Kidney epithelial cell (primary cell): Measurements from ENCODE around the gene BPIFB3. TPM values are rescaled to one million over a fixed set of nuclear protein-coding genes. Genes with fewer than 3 reads are reported as not detected.
A peak's percentile ranks its signal among the peaks of the same experiment; 100 is the strongest.

Source experiments
- DNase-seq: peaks from one replicate; pipeline ENCODE4 v3.0.0-alpha.2; 2010; ENCODE audit warnings: low read depth
- H3K27me3 ChIP-seq: 2 replicates; pipeline ENCODE4 v1.6.0; 2011; ENCODE audit warnings: low read length; ENCODE audit not compliant: control insufficient read depth, insufficient read depth
- H3K36me3 ChIP-seq: 2 replicates; pipeline ENCODE4 v1.5.1; 2011; ENCODE audit warnings: low read length; ENCODE audit not compliant: control insufficient read depth, insufficient read depth
- H3K4me3 ChIP-seq: 2 replicates; pipeline ENCODE4 v1.5.1; 2011; ENCODE audit warnings: low read depth, mild to moderate bottlenecking, control low read depth, low read length
- total RNA-seq: library from RNA; depleted of rRNA; stranded (reverse); fragments of >200 nt; gene quantifications from 2 replicates; pipeline ENCODE4 v1.2.3, GENCODE V29; 2015
- TF ChIP-seq, protein P1 (sequence below): IDR thresholded peaks from 2 replicates; pipeline ENCODE4 v1.5.1; 2011; ENCODE audit warnings: mild to moderate bottlenecking, moderate library complexity, low read length, control low read depth, inconsistent platforms; ENCODE audit not compliant: insufficient read depth, poor library complexity, severe bottlenecking

BPIFB3 gene, protein sequence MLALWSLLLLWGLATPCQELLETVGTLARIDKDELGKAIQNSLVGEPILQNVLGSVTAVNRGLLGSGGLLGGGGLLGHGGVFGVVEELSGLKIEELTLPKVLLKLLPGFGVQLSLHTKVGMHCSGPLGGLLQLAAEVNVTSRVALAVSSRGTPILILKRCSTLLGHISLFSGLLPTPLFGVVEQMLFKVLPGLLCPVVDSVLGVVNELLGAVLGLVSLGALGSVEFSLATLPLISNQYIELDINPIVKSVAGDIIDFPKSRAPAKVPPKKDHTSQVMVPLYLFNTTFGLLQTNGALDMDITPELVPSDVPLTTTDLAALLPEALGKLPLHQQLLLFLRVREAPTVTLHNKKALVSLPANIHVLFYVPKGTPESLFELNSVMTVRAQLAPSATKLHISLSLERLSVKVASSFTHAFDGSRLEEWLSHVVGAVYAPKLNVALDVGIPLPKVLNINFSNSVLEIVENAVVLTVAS
- total RNA-seq: not detected in 2 replicates

DNA sequence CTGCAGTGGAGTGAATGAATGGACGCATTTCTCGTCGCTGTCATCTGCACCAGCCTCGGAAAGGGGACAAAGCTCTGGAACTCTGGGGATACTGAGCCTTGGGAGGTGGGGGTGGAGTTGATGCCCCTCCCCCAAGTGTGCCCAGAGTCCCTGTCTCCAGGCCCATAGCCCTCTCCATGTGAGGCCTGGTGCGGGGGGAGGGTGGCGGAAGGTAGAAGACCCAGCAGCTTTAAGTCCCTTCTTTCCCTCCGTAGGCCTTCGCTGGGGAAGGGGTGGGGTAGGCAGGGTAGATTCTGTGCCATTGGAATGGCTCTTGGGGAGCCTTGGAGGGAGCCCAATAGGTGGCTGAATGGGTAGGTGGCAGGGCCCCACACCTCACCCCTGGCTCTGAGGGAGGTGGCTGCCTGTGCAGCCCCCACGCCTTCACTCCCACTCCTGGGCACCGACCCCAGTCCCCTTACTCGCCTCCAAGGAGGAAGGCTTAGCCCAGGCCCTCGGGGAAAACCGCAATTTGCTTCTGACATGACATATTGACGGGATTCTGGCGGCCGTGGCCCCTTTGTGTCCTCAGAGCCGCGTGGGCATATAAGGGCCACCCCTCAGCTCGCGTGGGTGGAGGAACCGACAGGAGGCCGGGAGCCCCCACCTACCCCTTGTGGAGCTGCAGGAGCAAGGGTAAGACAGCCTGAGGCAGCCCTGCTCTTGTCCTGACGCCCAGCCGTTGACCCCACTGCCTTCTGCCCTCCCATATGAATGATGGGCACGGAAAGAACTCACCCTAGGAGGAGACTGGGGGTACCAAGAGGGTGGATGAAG is at the start of gene BPIFB3:
TSS of gene BPIFB3 (plus strand) at position 613 of the 816 bp plus-strand sequence. CDS start 1,533 bp downstream, outside the sequence.
- Histone ChIP-seq H3K36me3 (no peaks in the 10 kb centered on the region), H3K4me3 (no peak within 1 kb of the TSS), H3K27me3 (no peaks in the 10 kb centered on the region)
- TF ChIP-seq, protein P1, sequence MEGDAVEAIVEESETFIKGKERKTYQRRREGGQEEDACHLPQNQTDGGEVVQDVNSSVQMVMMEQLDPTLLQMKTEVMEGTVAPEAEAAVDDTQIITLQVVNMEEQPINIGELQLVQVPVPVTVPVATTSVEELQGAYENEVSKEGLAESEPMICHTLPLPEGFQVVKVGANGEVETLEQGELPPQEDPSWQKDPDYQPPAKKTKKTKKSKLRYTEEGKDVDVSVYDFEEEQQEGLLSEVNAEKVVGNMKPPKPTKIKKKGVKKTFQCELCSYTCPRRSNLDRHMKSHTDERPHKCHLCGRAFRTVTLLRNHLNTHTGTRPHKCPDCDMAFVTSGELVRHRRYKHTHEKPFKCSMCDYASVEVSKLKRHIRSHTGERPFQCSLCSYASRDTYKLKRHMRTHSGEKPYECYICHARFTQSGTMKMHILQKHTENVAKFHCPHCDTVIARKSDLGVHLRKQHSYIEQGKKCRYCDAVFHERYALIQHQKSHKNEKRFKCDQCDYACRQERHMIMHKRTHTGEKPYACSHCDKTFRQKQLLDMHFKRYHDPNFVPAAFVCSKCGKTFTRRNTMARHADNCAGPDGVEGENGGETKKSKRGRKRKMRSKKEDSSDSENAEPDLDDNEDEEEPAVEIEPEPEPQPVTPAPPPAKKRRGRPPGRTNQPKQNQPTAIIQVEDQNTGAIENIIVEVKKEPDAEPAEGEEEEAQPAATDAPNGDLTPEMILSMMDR: no peak
- DNase-seq: no peak

DNA sequence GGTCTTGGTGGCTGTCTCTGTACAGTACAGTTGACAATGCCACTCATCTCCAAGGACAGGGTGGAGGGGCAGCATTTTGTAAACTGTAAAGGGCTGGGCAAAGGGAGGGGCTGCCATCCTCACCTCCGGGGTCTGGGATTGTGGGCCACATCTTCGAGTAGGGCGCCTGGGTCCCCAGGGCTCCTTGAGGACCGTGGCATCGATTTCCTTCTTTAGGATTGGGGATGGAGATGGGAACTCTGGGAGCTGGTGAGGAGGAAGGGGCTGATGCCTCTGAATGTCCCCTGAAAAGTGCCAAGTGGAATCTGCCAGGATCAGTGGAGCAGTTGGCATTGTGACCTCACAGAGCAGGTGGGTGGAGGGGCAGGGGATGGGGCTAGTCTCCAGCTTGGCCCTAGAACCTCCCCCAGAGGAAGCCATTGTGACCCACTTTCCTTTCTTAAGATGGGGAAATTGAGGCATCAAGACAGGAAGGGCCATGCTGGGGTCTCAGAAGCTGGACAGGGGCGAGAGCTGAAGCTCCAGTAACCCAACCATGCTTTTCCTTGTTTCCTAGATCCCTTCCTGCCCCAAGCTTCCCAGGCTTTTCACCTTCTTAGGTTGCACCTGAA is 49.5 kb upstream of the BPIFB3 start, which contains the start of gene SUN5:
TSS of gene SUN5 (minus strand) at position 293 of the 611 bp plus-strand sequence. CDS start at position 200, 93 bp downstream.
- TF ChIP-seq, protein P1: no peak
- no peak within 1 kb of the TSS for H3K4me3 ChIP-seq
- no peaks in the 10 kb centered on the region for H3K36me3 ChIP-seq
- no peak for DNase-seq
- no peaks in the 10 kb centered on the region for H3K27me3 ChIP-seq

DNA sequence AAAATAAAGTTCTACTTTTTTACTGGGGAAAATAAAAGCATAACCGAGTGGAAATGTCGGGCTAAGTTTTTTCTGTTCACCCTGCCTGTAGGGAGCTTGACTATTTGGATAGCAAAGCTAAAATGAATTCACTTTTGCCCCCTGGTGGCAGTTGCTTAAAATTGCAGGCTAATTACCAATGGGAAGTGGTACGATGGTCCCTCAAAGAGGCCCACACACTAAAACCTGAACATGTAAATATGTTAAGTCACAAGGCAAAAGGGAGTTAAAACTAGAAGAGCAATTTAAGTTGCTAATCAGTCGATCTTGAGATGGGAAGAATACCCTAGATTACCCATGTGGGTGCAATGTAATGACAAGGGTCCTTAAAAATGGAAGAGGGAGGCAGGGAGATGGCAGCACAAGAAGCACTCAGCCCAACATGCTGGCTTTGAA is 48.6 kb upstream of the BPIFB3 start:
- Histone ChIP-seq H3K27me3 (no peaks in the 10 kb centered on the region), H3K36me3 (no peaks in the 10 kb centered on the region), H3K4me3 (no peak overlapping the region)
- DNase-seq: no peak
- TF ChIP-seq, protein P1: peak; percentile 27

DNA sequence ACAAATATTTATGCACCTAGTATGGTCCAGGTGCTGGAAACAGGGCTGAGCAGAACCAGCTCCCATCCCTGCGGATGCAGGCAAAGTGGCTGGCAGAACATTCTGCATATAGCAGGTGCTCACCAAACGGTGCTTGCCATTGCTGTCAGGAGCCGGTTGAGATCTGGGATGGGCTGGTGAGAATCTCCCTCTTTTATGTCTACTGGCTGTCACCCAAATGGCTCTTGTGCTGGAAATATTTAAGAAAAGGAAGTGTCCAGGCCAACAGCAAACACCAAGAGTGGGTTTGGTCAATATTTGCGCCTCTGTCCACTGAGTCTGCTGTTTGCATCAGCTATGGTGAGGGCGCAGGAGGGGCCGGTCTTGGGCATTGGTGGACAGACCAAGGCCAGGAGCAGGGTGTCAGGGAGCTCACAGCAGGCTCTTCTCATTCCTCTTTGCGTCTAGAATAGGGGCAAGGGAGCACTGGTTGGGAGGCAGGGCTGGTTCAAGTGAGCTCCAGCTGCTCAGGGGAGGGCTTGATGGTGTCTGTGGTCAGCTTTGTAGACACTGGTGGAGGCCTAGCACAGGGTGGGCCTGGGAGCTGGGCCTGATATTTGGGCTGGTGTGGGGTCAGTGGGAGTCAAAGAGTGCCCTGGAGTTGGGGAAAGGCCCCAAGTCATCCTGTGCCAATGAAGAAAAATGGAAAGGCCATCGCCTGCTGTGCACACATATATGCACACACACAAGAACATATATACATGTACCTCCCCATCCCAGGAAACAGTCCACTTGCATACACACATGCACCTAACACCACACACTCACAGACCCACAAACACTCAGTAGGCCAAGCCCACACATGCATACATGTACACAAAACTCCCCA is 47.6 kb upstream of the BPIFB3 start:
- no peak overlapping the region for H3K4me3 ChIP-seq
- H3K36me3 ChIP-seq: no peaks in the 10 kb centered on the region
- H3K27me3 ChIP-seq: no peaks in the 10 kb centered on the region
- no peak for DNase-seq
- TF ChIP-seq, protein P1: no peak

DNA sequence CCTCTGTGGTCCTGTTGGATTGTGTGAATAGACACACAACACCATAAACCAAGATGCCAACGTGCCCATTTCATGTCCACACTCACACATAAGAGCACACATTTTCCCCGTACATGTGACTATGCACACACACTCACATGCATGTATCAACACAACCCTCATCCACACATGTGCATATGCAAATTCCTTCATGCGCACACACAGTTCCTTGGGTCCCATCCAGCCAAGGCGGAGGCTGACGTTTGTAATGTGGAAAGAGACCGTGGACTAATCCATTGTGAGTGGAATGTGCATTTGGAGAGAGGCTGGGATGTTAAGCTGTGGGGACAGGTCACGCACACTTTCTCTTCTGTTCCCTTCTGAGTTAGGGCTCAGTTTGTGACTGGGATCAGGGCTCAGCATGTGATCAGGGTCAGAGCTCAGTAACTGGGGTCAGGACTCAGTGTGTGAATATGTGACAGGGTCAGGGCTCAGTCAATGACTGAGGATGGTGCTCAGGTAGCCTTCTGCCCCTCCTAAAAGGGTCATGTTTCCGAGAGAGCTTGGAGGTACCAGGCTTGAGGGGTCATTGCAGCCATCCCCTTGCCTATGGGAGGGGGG is 46.8 kb upstream of the BPIFB3 start:
- TF ChIP-seq, protein P1: no peak
- DNase-seq: no peak
- Histone ChIP-seq H3K4me3 (no peak overlapping the region), H3K27me3 (no peaks in the 10 kb centered on the region), H3K36me3 (no peaks in the 10 kb centered on the region)
